Type B pancreatic cell (in vitro differentiated cells): ENCODE measurements around the gene SKIC8. TPM values are rescaled to one million over a fixed set of nuclear protein-coding genes. Genes with fewer than 3 reads are reported as not detected.
A peak's percentile ranks its signal among the peaks of the same experiment; 100 is the strongest.

Experiments used
- DNase-seq: peaks from one replicate; pipeline ENCODE4 v3.0.0; 2021; ENCODE audit warnings: mixed read lengths; ENCODE audit not compliant: unreplicated experiment; ENCODE audit errors: extremely low spot score
- H3K27ac Mint-ChIP-seq: 2 replicates; pipeline ENCODE4 v1.8.0; 2021; ENCODE audit warnings: mild to moderate bottlenecking, mixed read lengths
- H3K27me3 Mint-ChIP-seq: 2 replicates; pipeline ENCODE4 v1.8.0; 2021; ENCODE audit warnings: mixed read lengths
- H3K36me3 Mint-ChIP-seq: 2 replicates; pipeline ENCODE4 v1.8.0; 2021; ENCODE audit warnings: mixed read lengths
- H3K4me1 Mint-ChIP-seq: one replicate; pipeline ENCODE4 v1.8.0; 2021; ENCODE audit warnings: mixed read lengths; ENCODE audit not compliant: unreplicated experiment
- H3K4me3 Mint-ChIP-seq: 2 replicates; pipeline ENCODE4 v1.8.0; 2021; ENCODE audit warnings: mild to moderate bottlenecking, mixed read lengths
- H3K9me3 Mint-ChIP-seq: 2 replicates; pipeline ENCODE4 v1.8.0; 2021; ENCODE audit warnings: mixed read lengths
- CTCF ChIP-seq: fragments of 200-600 bp; sonication (generic); conservative IDR thresholded peaks from 2 replicates; pipeline ENCODE4 v1.5.0; 2021; ENCODE audit warnings: antibody characterized with exemption, mild to moderate bottlenecking
- total RNA-seq: library from RNA; stranded (reverse); gene quantifications from 2 replicates; pipeline ENCODE4 v1.2.1, GENCODE V29; 2021; ENCODE audit warnings: low replicate concordance

Gene SKIC8
- total RNA-seq, 1 donor from 2014 or later = 54.4 TPM

DNA sequence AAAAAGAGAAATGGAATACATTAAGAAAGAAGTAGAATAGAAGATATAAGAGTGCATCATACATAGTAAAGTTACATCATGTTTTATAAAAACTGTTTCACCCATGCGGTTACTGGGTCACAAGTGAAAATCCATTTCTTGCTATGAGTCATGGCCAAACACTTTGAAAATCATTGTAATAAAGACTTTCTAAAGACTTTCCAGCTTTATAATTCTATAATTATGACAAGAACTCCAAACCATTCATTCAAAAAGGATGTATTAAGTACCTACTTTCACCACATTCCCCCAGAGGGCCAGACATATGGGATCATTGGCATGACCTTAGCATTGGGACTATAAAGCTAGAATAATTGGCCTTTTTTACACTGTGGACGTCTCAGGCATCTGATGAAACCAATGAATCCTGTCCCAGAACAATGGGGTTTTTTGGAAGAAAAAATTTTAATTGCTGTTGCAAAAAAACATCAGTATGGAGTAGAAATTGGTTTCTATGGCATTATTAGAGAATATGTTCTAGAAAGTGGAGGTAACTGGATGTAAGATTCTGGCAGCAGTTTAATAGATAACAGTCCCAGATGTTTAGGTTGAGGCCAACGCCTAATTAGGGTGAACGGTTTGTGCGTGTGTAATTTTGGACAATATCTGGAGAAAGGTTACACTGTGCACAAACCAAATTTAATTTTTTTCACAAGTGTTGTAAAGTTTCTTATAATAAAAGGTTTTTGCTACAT, 3.3 kb upstream of the SKIC8 start:
- Mint-ChIP-seq H3K27ac (no peak overlapping the region), H3K4me3 (peak overlapping the region; percentile 61), H3K4me1 (peaks cover 24% of the 10 kb centered on the region), H3K27me3 (peaks cover 3% of the 10 kb centered on the region), H3K36me3 (no peaks in the 10 kb centered on the region), H3K9me3 (no peaks in the 10 kb centered on the region)
- no peak for TF ChIP-seq CTCF
- no peak for DNase-seq

DNA sequence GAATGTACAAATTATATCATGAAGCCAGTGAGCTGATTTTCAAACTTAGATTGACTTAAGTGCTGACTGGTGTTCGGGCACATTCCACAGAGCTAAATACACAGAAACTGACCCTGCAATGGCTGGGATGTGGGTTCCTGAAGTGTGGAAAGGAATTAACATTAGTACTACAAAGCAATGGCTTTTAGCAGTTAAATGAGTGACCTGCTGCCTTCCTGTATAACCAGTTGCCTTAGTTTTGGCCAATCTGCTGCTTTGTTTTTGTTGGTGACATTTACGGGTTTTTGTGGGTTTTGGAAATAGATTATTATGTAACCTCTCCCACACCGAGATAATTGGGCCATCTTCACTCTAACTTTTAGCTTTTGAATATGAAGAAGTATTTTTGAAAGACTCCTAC, 2.4 kb upstream of the SKIC8 start:
- Mint-ChIP-seq H3K27ac (no peak overlapping the region), H3K9me3 (no peaks in the 10 kb centered on the region), H3K36me3 (no peaks in the 10 kb centered on the region), H3K4me3 (peak overlapping the region; percentile 65), H3K27me3 (peaks cover 3% of the 10 kb centered on the region), H3K4me1 (peaks cover 27% of the 10 kb centered on the region)
- no peak for DNase-seq
- TF ChIP-seq CTCF = no peak

GRCh38 chr15:78301326-78301725, 1.9 kb upstream of the SKIC8 start:
- H3K4me1 Mint-ChIP-seq = peaks cover 26% of the 10 kb centered on the region
- peaks cover 3% of the 10 kb centered on the region for H3K27me3 Mint-ChIP-seq
- H3K9me3 Mint-ChIP-seq = no peaks in the 10 kb centered on the region
- DNase-seq = no peak
- no peak overlapping the region for H3K27ac Mint-ChIP-seq
- H3K36me3 Mint-ChIP-seq = no peaks in the 10 kb centered on the region
- H3K4me3 Mint-ChIP-seq = peak overlapping the region; percentile 65
- no peak for TF ChIP-seq CTCF

- Mint-ChIP-seq H3K36me3 (peaks cover 9% of the 10 kb centered on the region), H3K4me1 (no peaks in the 10 kb centered on the region), H3K4me3 (no peak overlapping the region), H3K27me3 (no peaks in the 10 kb centered on the region), H3K27ac (peak overlapping the region; percentile 91), H3K9me3 (no peaks in the 10 kb centered on the region)
- no peak for TF ChIP-seq CTCF
- DNase-seq = no peak
Observed at GRCh38 chr15:78292219-78292618, 7.2 kb downstream of the SKIC8 start.

- peak overlapping the region; percentile 91 for H3K27ac Mint-ChIP-seq
- TF ChIP-seq CTCF = no peak
Observed at GRCh38 chr15:78291698-78292097, 7.7 kb downstream of the SKIC8 start.

GRCh38 chr15:78291052-78291451, 8.4 kb downstream of the SKIC8 start:
- Mint-ChIP-seq H3K27ac (peak overlapping the region; percentile 91), H3K27me3 (no peaks in the 10 kb centered on the region), H3K36me3 (peaks cover 20% of the 10 kb centered on the region), H3K9me3 (no peaks in the 10 kb centered on the region), H3K4me1 (no peaks in the 10 kb centered on the region), H3K4me3 (no peak overlapping the region)
- TF ChIP-seq CTCF = no peak
- no peak for DNase-seq

More at GRCh38 chr15:78291698-78292097, 7.7 kb downstream of the SKIC8 start:
- Mint-ChIP-seq H3K4me1 (no peaks in the 10 kb centered on the region), H3K36me3 (peaks cover 14% of the 10 kb centered on the region), H3K27me3 (no peaks in the 10 kb centered on the region), H3K9me3 (no peaks in the 10 kb centered on the region), H3K4me3 (peak overlapping the region; percentile 46)
- no peak for DNase-seq
